ENCODE results near the gene CREB3L4. TPM values are rescaled to one million over a fixed set of nuclear protein-coding genes. Genes with fewer than 3 reads are reported as not detected.

CREB3L4 gene
- total RNA-seq, 2 donors from 2014 or later = 0.66 to 14.0 TPM

GRCh38 chr1:153958111-153958960, 9.4 kb upstream of the CREB3L4 start, which contains the start of gene CRTC2:
Gene CRTC2, minus strand, starts transcription at chr1:153958612. Its CDS starts 115 bp downstream, at chr1:153958497.
- TF ChIP-seq CTCF (IDR thresholded peaks at IDR 0.05) (peak in 1 of 7 experiments; percentile 10), POLR2A (IDR thresholded peaks at IDR 0.05) (peak; percentile 29 to 81 (median 69))
- H3K4me3 ChIP-seq = peak within 1 kb of the TSS; percentile 75 to 97
- DNase-seq (peak; percentile 98 to 99 (median 99)), ATAC-seq (peak; percentile 89)
- H3K27me3 ChIP-seq = no peaks in the 10 kb centered on the region
- peak within 1 kb of the TSS; percentile 74 to 89 (median 82) for H3K27ac ChIP-seq
- WGBS, 2 donors = 0% methylated on average over 53 to 74 of the region's 75 CpGs
- peaks cover 54% of the 10 kb centered on the region for H3K4me1 ChIP-seq
- H3K36me3 ChIP-seq (replicated peaks in 1 of 2; ENCODE audit: insufficient read depth in 1 of 2, low read depth in 2 of 2) = peaks cover 0 to 4% of the 10 kb centered on the region in 2 donors
- H3K9me3 ChIP-seq = no peaks in the 10 kb centered on the region
- intact Hi-C loops (cut with DNase I) = no loop called here

- TF ChIP-seq CTCF (IDR thresholded peaks at IDR 0.05) = no peak
- TF ChIP-seq POLR2A (IDR thresholded peaks at IDR 0.05) = no peak
- H3K36me3 ChIP-seq (replicated peaks in 1 of 2; ENCODE audit: insufficient read depth in 1 of 2, low read depth in 2 of 2) = peaks cover 0 to 4% of the 10 kb centered on the region in 2 donors
- 15 to 17% methylated on average over 4 of the region's 4 CpGs for WGBS, 2 donors
- H3K9me3 ChIP-seq = no peaks in the 10 kb centered on the region
- ATAC-seq (no peak), DNase-seq (peak in 1 of 4 donors; percentile 26)
- peaks cover 57% of the 10 kb centered on the region for H3K4me1 ChIP-seq
- no peak overlapping the region for H3K4me3 ChIP-seq
- no peaks in the 10 kb centered on the region for H3K27me3 ChIP-seq
- intact Hi-C loops (cut with DNase I) = no loop called here
- H3K27ac ChIP-seq = peak overlapping the region in 2 of 4 donors; percentile 34 to 86
Observed at GRCh38 chr1:153958961-153959260, 8.8 kb upstream of the CREB3L4 start.

GRCh38 chr1:153959454-153959853, 8.2 kb upstream of the CREB3L4 start:
- Histone ChIP-seq H3K36me3 (replicated peaks in 1 of 2; ENCODE audit: insufficient read depth in 1 of 2, low read depth in 2 of 2) (peaks cover 0 to 4% of the 10 kb centered on the region in 2 donors), H3K4me3 (no peak overlapping the region), H3K27me3 (no peaks in the 10 kb centered on the region), H3K4me1 (peaks cover 62% of the 10 kb centered on the region), H3K9me3 (no peaks in the 10 kb centered on the region), H3K27ac (peak overlapping the region in 1 of 4 donors; percentile 86)
- intact Hi-C loops (cut with DNase I) = no loop called here
- TF ChIP-seq POLR2A (IDR thresholded peaks at IDR 0.05) (no peak), CTCF (IDR thresholded peaks at IDR 0.05) (no peak)
- 69 to 75% methylated on average over 3 of the region's 3 CpGs for WGBS, 2 donors
- no peak for DNase-seq
- no peak for ATAC-seq

- no peaks in the 10 kb centered on the region for H3K9me3 ChIP-seq
- 77 to 81% methylated on average over 5 to 11 of the region's 11 CpGs for WGBS, 2 donors
- peak overlapping the region in 1 of 4 donors; percentile 22 for H3K27ac ChIP-seq
- no peak for ATAC-seq
- TF ChIP-seq POLR2A (IDR thresholded peaks at IDR 0.05) (no peak), CTCF (IDR thresholded peaks at IDR 0.05) (no peak)
- H3K36me3 ChIP-seq (replicated peaks in 1 of 2; ENCODE audit: insufficient read depth in 1 of 2, low read depth in 2 of 2) = peaks cover 0 to 4% of the 10 kb centered on the region in 2 donors
- DNase-seq = no peak
- no peak overlapping the region for H3K4me3 ChIP-seq
- no peaks in the 10 kb centered on the region for H3K27me3 ChIP-seq
- H3K4me1 ChIP-seq = peaks cover 66% of the 10 kb centered on the region
- intact Hi-C loops (cut with DNase I) = no loop called here
Observed at GRCh38 chr1:153960206-153960605, 7.5 kb upstream of the CREB3L4 start.
